HG03139 (cell line): ENCODE results near the gene CHP2.

Experiments used
- ATAC-seq: cut with Tn5 transposase; IDR thresholded peaks from one replicate; pipeline ENCODE4 v1.9.1; 2021; ENCODE audit not compliant: unreplicated experiment

Gene CHP2

DNA sequence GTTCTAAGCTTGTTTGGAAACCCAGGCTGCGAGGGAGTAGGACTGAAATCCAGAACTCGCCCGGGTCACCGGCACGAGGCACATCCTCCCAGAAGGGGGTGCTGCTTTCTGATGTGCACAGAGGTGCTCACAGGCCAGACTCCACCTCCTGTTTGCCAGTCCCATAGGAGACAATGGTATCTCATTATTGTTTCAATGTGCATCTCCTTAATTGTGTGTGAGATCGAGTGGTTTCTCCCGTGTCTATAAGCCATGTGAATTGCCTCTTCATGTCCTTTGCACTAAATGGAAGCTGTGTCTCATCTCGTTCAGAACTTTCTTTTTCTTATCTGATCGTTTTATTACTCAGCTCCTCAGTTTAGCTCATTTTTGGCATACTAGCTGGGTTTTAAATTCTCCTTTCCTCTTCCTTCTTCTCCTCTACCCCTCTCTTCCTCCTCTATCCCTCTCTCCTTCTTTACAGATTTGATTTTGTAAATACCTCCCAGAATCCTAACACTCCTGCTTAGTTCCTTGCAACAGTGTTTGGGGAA is 48.8 kb downstream of the CHP2 start:
- ATAC-seq = peak; percentile 73

DNA sequence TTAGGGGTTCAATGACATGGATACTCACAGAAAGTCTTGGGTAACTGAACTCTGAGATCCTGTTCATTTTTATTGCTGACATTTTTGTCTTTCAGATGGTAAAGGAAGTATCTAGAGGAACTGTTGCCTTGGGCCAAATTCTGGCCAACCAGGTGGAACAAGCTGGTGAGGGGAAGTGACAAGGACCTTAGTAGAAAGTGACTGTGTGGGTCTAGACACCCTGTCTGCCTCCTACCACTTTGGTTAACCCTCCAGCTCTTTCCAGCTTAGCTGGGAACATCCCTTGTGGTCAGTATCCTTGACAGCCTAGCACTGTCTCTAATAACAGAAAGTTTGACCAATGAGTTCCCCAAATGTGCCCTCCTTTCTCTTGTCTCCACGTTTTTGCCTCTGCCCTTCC is 52.2 kb downstream of the CHP2 start:
- ATAC-seq = no peak
